CD8-positive, alpha-beta memory T cell (primary cell): ENCODE results near the gene INPP5A. TPM values are rescaled to one million over a fixed set of nuclear protein-coding genes. Genes with fewer than 3 reads are reported as not detected.
"Not testable (repeated sequence)": the region's sequence is repeated elsewhere in the genome, so short reads cannot be mapped to it uniquely, and the experiment has no call there.

Source experiments
- CTCF ChIA-PET: fragments of 350-600 bp; sonication (Branson Sonifier 250); formaldehyde crosslinking; loops from one replicate; lab custom pipeline; 2021; ENCODE audit warnings: antibody characterized with exemption; lab: Charles Lee
- POLR2A ChIA-PET: fragments of 350-600 bp; sonication (Branson Sonifier 250); formaldehyde crosslinking; loops from one replicate; lab custom pipeline; 2021; ENCODE audit warnings: antibody characterized with exemption; lab: Charles Lee
- DNase-seq, 5 donors: peaks; one replicate each; pipeline versions ENCODE4 v3.0.0 to v3.0.0-alpha.2; 2020 to 2022; ENCODE audit warnings: mixed read lengths in 1 of 5
- H3K27ac ChIP-seq: one replicate; pipeline ENCODE4 v1.7.0; 2013; ENCODE audit warnings: low read depth, mild to moderate bottlenecking, low read length, moderate library complexity
- H3K27me3 ChIP-seq: 2 replicates; pipeline ENCODE4 v1.7.0; 2013; ENCODE audit warnings: low read length, mild to moderate bottlenecking; ENCODE audit not compliant: insufficient read depth, poor library complexity, severe bottlenecking
- H3K36me3 ChIP-seq: 2 replicates; pipeline ENCODE4 v1.7.0; 2013; ENCODE audit warnings: mild to moderate bottlenecking, low read length, moderate library complexity; ENCODE audit not compliant: insufficient read depth
- H3K4me1 ChIP-seq: 2 replicates; pipeline ENCODE4 v1.7.0; 2013; ENCODE audit warnings: mild to moderate bottlenecking, low read length, moderate library complexity; ENCODE audit not compliant: insufficient read depth
- H3K4me3 ChIP-seq: 2 replicates; pipeline ENCODE4 v1.7.0; 2013; ENCODE audit warnings: mild to moderate bottlenecking, low read length
- H3K9me3 ChIP-seq: 2 replicates; pipeline ENCODE4 v1.7.0; 2013; ENCODE audit warnings: mild to moderate bottlenecking, low read length
- H3K27ac Mint-ChIP-seq, 8 donors: one replicate each; pipeline ENCODE4 v1.8.0; 2020 to 2021; ENCODE audit warnings: mixed read lengths in 8 of 8, mild to moderate bottlenecking in 6 of 8, inconsistent platforms in 3 of 8, moderate library complexity in 3 of 8
- H3K27me3 Mint-ChIP-seq, 2 donors: one replicate each; pipeline ENCODE4 v1.8.0; 2020 to 2021; ENCODE audit warnings: mixed read lengths in 2 of 2, mild to moderate bottlenecking in 1 of 2, moderate library complexity in 1 of 2
- H3K36me3 Mint-ChIP-seq, 3 donors: one replicate each; pipeline ENCODE4 v1.8.0; 2020 to 2021; ENCODE audit warnings: mixed read lengths in 3 of 3, inconsistent platforms in 1 of 3, mild to moderate bottlenecking in 1 of 3
- H3K4me1 Mint-ChIP-seq, 3 donors: one replicate each; pipeline ENCODE4 v1.8.0; 2020 to 2021; ENCODE audit warnings: mixed read lengths in 3 of 3, inconsistent platforms in 1 of 3, mild to moderate bottlenecking in 1 of 3
- H3K4me3 Mint-ChIP-seq, 7 donors: one replicate each; pipeline ENCODE4 v1.8.0; 2020 to 2021; ENCODE audit warnings: mixed read lengths in 7 of 7, mild to moderate bottlenecking in 6 of 7, moderate library complexity in 4 of 7, inconsistent platforms in 2 of 7
- H3K9me3 Mint-ChIP-seq, 5 donors: one replicate each; pipeline ENCODE4 v1.8.0; 2020 to 2022; ENCODE audit warnings: mixed read lengths in 5 of 5, mild to moderate bottlenecking in 3 of 5, moderate library complexity in 2 of 5, inconsistent platforms in 1 of 5
- polyA plus RNA-seq: library from polyadenylated mRNA; unstranded; fragments of 300-500 nt; fragmentation: Illumina TruSeq; gene quantifications from one replicate; pipeline ENCODE4 v1.2.3, GENCODE V29; 2021
- total RNA-seq, 2 experiments: library from RNA; stranded (reverse); gene quantifications; one replicate each; pipeline ENCODE4 v1.2.3, GENCODE V29; 2021

INPP5A gene
- total and polyA plus RNA-seq, 3 experiments from 2014 or later: 1.1 to 6.1 (median 4.8) TPM

- no peak overlapping the region for H3K4me3 ChIP-seq
- H3K4me1 ChIP-seq: no peaks in the 10 kb centered on the region
- Mint-ChIP-seq H3K27ac (no peak overlapping the region), H3K4me3 (no peak overlapping the region), H3K36me3 (peaks cover 0 to 4% (median 2%) of the 10 kb centered on the region in 3 donors), H3K9me3 (no peaks in the 10 kb centered on the region), H3K27me3 (no peaks in the 10 kb centered on the region), H3K4me1 (peaks cover 6 to 8% (median 8%) of the 10 kb centered on the region in 3 donors)
- DNase-seq: peak in 1 of 5 donors; percentile 35
- H3K36me3 ChIP-seq: no peaks in the 10 kb centered on the region
- CTCF ChIA-PET: no interaction called here
- no peaks in the 10 kb centered on the region for H3K27me3 ChIP-seq
- no peak overlapping the region for H3K27ac ChIP-seq
- H3K9me3 ChIP-seq: no peaks in the 10 kb centered on the region
- POLR2A ChIA-PET: no interaction called here
Measured at GRCh38 chr10:132677096-132677472, 139.5 kb downstream of the INPP5A start.

GRCh38 chr10:132677473-132678227, 140.1 kb downstream of the INPP5A start:
- Histone ChIP-seq H3K27me3 (no peaks in the 10 kb centered on the region), H3K4me1 (no peaks in the 10 kb centered on the region), H3K36me3 (no peaks in the 10 kb centered on the region), H3K4me3 (no peak overlapping the region), H3K9me3 (no peaks in the 10 kb centered on the region), H3K27ac (no peak overlapping the region)
- Mint-ChIP-seq H3K4me3 (no peak overlapping the region), H3K27me3 (no peaks in the 10 kb centered on the region), H3K36me3 (peaks cover 0 to 4% (median 2%) of the 10 kb centered on the region in 3 donors), H3K4me1 (peaks cover 6 to 8% (median 8%) of the 10 kb centered on the region in 3 donors), H3K9me3 (no peaks in the 10 kb centered on the region), H3K27ac (no peak overlapping the region)
- CTCF ChIA-PET: no interaction called here
- DNase-seq: peak in 1 of 5 donors; percentile 16
- POLR2A ChIA-PET: no interaction called here

- H3K27me3 ChIP-seq: no peaks in the 10 kb centered on the region
- H3K36me3 Mint-ChIP-seq: peaks cover 0 to 4% (median 2%) of the 10 kb centered on the region in 3 donors
- H3K36me3 ChIP-seq: no peaks in the 10 kb centered on the region
- no peaks in the 10 kb centered on the region for H3K9me3 ChIP-seq
- CTCF ChIA-PET: interaction anchor here (0.9 kb wide), 1 partner anchor 24 kb away, joined by 3 read pairs; no protein-coding TSS in a partner anchor
- H3K4me3 Mint-ChIP-seq: no peak overlapping the region
- H3K27ac Mint-ChIP-seq: peak overlapping the region in 1 of 8 donors; percentile 26
- peaks cover 6 to 13% (median 10%) of the 10 kb centered on the region in 3 donors for H3K4me1 Mint-ChIP-seq
- H3K4me3 ChIP-seq: no peak overlapping the region
- POLR2A ChIA-PET: no interaction called here
- no peak overlapping the region for H3K27ac ChIP-seq
- no peaks in the 10 kb centered on the region for H3K9me3 Mint-ChIP-seq
- H3K27me3 Mint-ChIP-seq: no peaks in the 10 kb centered on the region
- no peaks in the 10 kb centered on the region for H3K4me1 ChIP-seq
- DNase-seq: peak in 1 of 5 donors; percentile 21
Measured at GRCh38 chr10:132678436-132679216, 141.0 kb downstream of the INPP5A start.

- Histone ChIP-seq H3K4me3 (no peak overlapping the region), H3K27ac (no peak overlapping the region), H3K4me1 (peaks cover 4% of the 10 kb centered on the region), H3K36me3 (no peaks in the 10 kb centered on the region), H3K27me3 (no peaks in the 10 kb centered on the region), H3K9me3 (no peaks in the 10 kb centered on the region)
- Mint-ChIP-seq H3K4me1 (peaks cover 9 to 16% (median 13%) of the 10 kb centered on the region in 3 donors), H3K9me3 (no peaks in the 10 kb centered on the region), H3K27me3 (no peaks in the 10 kb centered on the region), H3K36me3 (peaks cover 0 to 4% (median 0%) of the 10 kb centered on the region in 3 donors), H3K4me3 (no peak overlapping the region), H3K27ac (peak overlapping the region in 1 of 8 donors; percentile 48)
- ChIA-PET CTCF (interaction anchor here (0.9 kb wide), 1 partner anchor 24 kb away, joined by 3 read pairs; no protein-coding TSS in a partner anchor), POLR2A (no interaction called here)
- peak in 1 of 5 donors; percentile 14 for DNase-seq
Measured at GRCh38 chr10:132679217-132679595, 141.6 kb downstream of the INPP5A start.

GRCh38 chr10:132679640-132680039, 142.1 kb downstream of the INPP5A start:
- CTCF ChIA-PET: no interaction called here
- no peak overlapping the region for H3K27ac ChIP-seq
- H3K4me3 Mint-ChIP-seq: no peak overlapping the region
- no peak overlapping the region for H3K4me3 ChIP-seq
- no peaks in the 10 kb centered on the region for H3K9me3 Mint-ChIP-seq
- H3K36me3 Mint-ChIP-seq: peaks cover 0 to 4% (median 0%) of the 10 kb centered on the region in 3 donors
- no peaks in the 10 kb centered on the region for H3K27me3 Mint-ChIP-seq
- H3K27ac Mint-ChIP-seq: peak overlapping the region in 1 of 8 donors; percentile 48
- no peaks in the 10 kb centered on the region for H3K9me3 ChIP-seq
- H3K36me3 ChIP-seq: no peaks in the 10 kb centered on the region
- H3K4me1 Mint-ChIP-seq: peaks cover 13 to 21% (median 17%) of the 10 kb centered on the region in 3 donors
- no peak for DNase-seq
- no peaks in the 10 kb centered on the region for H3K27me3 ChIP-seq
- POLR2A ChIA-PET: no interaction called here
- H3K4me1 ChIP-seq: peaks cover 8% of the 10 kb centered on the region

- H3K27me3 Mint-ChIP-seq, H3K4me3 Mint-ChIP-seq, CTCF ChIA-PET, H3K27ac ChIP-seq, H3K9me3 Mint-ChIP-seq, H3K4me3 ChIP-seq, POLR2A ChIA-PET, H3K9me3 ChIP-seq, H3K36me3 Mint-ChIP-seq, H3K27ac Mint-ChIP-seq, H3K36me3 ChIP-seq, H3K27me3 ChIP-seq: not testable (repeated sequence)
- DNase-seq: peak in 1 of 5 donors; percentile 25
- H3K4me1 Mint-ChIP-seq: peaks cover 15 to 27% (median 22%) of the 10 kb centered on the region in 3 donors
- H3K4me1 ChIP-seq: peaks cover 17% of the 10 kb centered on the region
Measured at GRCh38 chr10:132680741-132681140, 143.2 kb downstream of the INPP5A start.

- no peaks in the 10 kb centered on the region for H3K9me3 ChIP-seq
- peaks cover 15 to 27% (median 22%) of the 10 kb centered on the region in 3 donors for H3K4me1 Mint-ChIP-seq
- peaks cover 17% of the 10 kb centered on the region for H3K4me1 ChIP-seq
- no peak overlapping the region for H3K27ac ChIP-seq
- no peaks in the 10 kb centered on the region for H3K27me3 Mint-ChIP-seq
- POLR2A ChIA-PET: no interaction called here
- H3K27me3 ChIP-seq: no peaks in the 10 kb centered on the region
- no peaks in the 10 kb centered on the region for H3K9me3 Mint-ChIP-seq
- DNase-seq: peak in 1 of 5 donors; percentile 30
- no peak overlapping the region for H3K4me3 ChIP-seq
- no peaks in the 10 kb centered on the region for H3K36me3 ChIP-seq
- peak overlapping the region in 1 of 8 donors; percentile 33 for H3K27ac Mint-ChIP-seq
- H3K4me3 Mint-ChIP-seq: no peak overlapping the region
- peaks cover 0 to 4% (median 0%) of the 10 kb centered on the region in 3 donors for H3K36me3 Mint-ChIP-seq
- CTCF ChIA-PET: no interaction called here
Measured at GRCh38 chr10:132681858-132682755, 144.5 kb downstream of the INPP5A start.
